GM21423 (cell line): ENCODE data around the gene CFAP119.
"Not testable (repeated sequence)": the region's sequence is repeated elsewhere in the genome, so short reads cannot be mapped to it uniquely, and the experiment has no call there.

Experiments
- ATAC-seq: cut with Tn5 transposase; IDR thresholded peaks from one replicate; pipeline ENCODE4 v1.9.1; 2021; ENCODE audit warnings: mild to moderate bottlenecking, moderate library complexity; ENCODE audit not compliant: unreplicated experiment

CFAP119 gene

DNA sequence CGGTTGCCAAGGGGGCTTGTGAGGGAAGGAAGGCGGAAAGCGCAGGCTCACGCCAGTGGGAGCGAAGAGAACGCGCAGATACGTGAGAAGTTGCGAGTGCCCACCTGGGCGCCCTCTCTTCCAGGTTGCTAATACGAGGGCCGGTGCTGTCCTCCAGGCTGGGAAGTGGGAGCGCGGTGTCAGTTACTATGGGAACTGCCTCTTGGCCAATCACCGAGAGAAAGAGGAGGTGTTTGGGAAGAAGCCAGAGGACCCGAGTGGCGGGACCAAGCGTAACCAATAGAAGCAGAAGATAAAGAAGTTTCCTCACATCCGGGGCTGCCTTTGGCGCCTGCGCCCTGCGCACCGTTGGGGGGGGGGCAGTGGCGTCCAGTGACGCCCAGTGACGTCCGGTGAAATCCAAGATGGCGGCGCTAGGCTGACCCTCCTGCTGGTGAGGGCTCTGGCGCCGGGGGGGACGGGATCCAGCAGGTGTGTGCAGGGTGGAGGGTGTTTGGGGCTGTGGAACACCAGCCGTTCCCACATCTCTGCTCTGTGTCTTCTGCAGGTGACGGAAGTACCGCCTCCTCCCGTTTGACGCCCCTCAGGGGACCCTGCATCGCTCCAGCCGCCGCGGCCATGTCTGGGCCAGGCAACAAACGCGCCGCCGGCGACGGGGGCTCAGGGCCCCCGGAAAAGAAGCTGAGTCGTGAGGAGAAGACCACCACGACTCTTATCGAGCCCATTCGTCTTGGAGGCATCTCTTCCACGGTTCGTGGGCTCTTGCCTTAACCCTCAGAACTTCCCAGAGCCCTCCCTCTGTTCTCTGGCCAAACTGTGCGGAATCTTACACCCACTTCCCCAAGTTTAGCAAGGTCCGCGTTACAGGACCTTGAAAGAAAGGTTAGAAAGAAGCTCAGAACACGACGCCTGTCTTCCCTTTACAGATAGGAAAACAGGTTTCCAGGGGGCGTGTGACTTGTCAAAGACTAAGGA, at the start of gene CFAP119, which contains the start of gene RNF40:
Gene CFAP119, minus strand, starts transcription at position 135 of the 975 bp plus-strand sequence. CDS start 314 bp downstream, outside the sequence.
Gene RNF40, plus strand, starts transcription at position 395 of the 975 bp plus-strand sequence. Its CDS starts 224 bp downstream, at position 619.
- ATAC-seq, result peak; percentile 81

DNA sequence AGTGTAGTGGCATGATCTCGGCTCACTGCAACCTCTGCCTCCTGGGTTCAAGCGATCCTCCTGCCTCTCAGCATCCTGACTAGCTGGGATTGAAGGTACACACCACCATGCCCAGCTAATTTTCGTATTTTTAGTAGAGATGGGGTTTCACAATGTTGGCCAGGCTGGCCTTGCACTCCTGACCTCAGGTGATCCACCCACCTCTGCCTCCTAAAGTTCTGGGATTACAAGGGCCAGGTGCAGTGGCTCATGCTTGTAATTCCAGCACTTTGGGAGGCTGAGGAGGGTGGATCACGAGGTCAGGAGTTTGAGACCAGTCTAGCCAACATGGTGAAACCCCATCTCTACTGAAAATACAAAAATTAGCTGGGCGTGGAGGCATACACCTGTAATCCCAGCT, 47.8 kb upstream of the CFAP119 start:
- ATAC-seq, result not testable (repeated sequence)

DNA sequence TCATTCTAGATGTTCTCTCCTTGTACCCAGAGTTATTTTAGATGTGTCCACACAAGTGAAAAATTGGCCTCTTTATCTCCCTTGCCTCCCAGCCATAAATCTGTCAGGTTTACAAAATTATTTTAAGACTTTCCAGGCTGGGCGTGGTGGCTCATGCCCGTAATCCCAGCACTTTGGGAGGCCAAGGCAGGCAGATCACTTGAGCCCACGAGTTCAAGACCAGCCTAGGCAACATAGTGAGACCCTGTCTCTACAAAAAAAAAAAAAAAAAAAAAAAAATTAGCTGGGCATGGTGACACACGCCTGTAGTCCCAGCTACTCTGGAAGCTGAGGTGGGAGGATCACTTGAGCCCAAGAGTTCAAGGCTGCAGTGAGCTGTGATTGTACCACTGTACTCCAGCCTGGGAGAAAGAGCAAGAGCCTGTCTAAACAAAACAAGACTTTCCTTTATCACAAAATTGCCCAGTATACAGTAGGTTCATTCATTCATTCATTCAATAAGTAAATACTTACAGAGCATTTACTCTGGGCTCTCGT, 47.1 kb upstream of the CFAP119 start:
- not testable (repeated sequence) for ATAC-seq

DNA sequence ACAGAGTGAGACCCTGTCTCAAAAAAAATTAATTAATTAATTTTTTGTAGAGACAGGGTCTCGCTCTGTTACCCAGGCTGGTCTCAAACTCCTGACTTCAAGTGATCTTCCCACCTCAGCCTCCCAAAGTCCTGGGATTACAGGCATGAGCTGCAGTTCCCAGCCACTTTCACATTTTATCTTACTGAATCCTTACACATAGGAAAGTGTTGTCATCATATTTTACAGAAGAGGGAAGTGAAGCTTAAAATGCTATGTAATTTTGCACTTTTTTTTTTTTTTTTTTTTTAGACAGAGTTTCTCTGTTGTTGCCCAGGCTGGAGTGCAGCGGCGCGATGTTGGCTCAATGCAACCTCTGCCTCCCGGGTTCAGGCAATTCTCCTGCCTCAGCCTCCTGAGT, 46.3 kb upstream of the CFAP119 start:
- no peak for ATAC-seq

DNA sequence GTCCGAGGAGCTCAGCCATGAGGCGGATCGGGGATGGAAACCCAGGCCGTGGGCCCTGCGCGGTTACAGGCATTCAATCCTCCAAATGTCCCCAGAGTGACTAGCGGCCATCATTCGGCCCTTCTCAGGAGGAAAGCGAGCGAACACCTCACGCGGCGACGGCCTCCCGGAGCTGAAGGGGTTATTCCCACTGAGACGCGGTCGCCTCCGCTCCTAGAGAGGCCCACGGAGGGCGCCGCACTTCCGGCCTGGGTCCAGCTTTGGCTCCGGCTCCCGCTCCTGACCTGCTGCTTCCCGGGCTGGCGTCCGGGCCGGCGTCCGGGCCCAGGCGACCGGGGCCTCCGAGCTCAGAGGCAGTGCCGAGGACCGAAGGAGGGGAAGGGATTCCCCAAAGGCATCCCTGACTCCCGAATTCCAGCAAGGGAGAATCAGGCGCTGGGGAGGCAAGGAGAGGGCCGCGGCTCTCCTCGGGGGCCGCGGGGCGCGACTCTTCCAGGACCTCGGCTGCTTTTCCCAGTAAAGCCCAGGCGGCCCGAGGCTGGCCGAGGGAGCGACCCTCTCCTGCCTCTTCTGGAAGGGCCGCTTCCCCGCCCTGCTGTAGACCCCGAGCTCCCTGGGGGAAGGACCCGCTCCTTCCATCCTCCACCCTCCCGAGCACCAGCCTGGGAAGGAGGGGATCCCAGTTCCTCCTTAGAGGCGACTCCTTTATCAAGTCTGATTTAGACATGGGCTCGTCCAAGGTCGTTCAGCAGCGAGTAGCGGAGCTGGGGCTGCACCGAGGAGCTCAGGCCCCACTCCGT, 43.7 kb upstream of the CFAP119 start:
- ATAC-seq, result no peak

DNA sequence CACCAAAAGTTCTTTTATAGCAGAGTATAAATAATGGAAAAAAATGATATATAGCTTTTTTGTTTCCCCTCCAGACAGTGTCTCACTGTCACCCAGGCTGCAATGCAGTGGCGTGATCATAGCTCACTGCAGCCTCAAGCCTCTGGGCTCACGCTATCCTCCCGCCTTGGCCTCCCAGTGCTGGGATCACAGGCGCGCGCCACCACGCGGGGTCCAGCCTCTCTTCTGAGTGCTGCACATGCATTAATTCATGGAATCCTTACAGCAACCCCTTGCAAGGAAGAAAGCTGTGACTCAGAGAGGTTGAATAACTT, 43.2 kb upstream of the CFAP119 start:
- no peak for ATAC-seq

DNA sequence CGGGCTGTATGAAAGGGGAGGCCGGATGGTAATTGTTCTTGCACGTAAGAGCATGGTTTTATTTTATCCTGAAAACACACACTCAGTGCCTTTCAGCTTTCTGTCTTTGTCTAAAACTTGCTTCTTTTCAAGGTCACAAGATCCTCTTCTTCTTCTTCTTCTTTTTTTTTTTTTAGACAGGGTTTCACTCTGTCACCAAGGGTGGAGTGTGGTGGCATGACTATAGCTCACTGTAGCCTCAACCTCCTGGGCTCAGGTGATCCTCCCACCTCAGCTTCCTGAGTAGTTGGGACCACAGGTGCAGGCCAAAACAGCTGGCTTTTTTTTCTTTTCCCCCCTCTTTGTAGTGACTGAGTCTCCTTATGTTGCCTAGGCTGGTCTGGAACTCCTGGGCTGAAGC, 41.1 kb upstream of the CFAP119 start:
- ATAC-seq, result no peak

DNA sequence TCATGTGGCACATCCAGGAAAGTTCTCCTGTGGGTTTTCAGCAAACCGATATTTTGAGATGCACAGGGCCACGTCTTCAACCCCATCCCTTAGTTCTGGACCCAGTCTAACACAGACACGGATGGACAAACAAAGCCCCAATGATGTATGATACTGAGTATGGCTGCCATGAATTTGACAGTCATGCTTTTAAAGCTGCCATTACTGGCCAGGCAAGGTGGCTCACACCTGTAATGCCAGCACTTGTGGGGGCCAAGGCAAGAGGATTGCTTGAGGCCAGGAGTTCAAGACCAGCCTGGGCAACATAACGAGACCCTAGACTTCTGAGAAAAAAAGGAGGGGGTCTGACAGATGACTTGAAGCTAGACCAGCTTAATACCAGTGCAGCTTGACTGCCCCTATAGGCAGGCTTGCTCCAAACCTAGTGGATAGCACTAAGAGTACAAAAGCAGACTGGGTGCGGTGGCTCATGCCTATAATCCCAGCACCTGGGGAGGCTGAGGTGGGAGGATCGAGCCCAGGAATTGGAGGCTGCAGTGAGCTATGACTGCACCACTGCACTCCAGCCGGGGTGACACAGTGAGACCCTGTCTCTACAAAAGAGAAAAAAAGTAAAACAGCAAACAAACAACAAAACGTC, 35.9 kb upstream of the CFAP119 start:
- ATAC-seq, result no peak

DNA sequence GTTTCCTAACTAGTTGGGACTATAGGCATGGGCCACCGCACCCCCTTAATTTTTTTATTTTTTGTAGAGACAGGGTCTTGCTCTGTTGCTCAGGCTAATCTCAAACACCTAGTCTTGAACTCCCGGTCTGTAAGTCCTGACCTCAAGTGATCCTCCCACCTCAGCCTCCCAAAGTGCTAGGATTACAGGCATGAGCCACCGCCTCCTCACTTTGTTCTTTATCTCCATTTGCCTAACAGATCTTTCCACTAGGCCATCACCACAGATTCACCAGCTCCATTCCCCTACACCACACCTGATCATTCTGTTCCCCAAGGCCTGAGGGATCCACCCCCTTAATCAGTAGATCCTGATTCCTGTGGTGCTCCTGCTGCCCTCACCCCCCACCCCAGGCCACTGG, 32.8 kb upstream of the CFAP119 start:
- ATAC-seq, result no peak

DNA sequence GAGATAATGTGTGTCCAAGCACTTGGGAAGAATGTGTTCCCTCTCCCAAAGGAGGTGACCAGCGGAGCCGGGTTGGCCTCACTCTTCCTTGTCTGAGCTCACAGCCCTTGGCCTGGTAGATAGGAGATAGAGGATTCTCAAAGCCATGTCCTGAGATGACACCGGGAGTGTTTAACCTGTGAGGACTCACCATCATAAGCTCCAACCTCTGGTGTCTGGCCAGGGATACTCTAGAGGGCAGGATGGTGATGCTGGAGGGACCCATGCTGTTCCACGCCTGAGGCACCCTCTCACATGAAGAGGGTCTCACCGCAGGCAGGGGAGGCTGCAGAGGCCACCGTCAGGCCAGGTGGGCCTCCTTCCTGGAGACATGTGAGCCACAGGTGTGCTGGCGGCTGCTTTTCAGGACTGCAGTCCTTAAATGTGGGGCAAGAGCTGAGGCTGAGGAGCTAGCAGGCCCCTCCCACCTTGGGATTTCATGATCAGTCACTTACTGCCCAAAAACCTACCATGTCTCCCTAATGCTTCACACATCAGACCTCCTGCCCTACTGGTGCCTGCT, 31.7 kb upstream of the CFAP119 start:
- ATAC-seq, result no peak

DNA sequence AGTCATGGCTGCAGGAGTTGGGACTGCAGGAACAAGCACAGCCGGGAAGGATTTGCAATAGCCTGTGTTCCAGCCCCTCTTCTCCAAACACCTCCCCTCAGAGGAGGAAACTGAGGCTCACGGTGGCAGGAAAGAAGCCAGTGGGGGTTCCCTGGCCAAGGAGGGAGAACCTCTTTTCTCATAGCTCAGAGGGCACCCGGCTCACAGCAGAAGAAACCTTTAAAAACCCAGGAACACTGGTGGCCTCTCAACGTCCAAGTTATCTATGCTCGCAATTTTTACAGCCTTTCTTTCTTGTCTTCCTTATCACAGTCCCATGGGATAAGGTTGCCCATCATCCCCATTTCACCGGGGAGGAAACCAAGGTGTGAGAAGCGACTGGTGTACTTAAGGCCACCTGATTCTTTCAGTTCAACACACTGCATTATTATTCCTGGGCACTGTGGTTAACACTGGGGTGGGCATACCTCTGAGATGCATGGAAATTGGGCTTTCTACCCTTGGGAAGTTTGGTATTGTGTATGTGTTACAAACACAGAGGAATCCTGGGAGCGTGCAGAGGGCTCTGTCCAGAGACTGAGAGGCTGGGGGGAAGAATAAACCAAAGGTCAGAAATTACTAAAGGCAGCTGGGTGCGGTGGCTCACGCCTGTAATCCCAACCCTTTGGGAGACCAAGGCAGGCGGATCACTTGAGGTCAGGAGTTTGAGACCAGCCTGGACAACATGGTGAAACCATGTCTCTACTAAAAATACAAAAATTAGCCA, 25.9 kb upstream of the CFAP119 start:
- ATAC-seq, result no peak

DNA sequence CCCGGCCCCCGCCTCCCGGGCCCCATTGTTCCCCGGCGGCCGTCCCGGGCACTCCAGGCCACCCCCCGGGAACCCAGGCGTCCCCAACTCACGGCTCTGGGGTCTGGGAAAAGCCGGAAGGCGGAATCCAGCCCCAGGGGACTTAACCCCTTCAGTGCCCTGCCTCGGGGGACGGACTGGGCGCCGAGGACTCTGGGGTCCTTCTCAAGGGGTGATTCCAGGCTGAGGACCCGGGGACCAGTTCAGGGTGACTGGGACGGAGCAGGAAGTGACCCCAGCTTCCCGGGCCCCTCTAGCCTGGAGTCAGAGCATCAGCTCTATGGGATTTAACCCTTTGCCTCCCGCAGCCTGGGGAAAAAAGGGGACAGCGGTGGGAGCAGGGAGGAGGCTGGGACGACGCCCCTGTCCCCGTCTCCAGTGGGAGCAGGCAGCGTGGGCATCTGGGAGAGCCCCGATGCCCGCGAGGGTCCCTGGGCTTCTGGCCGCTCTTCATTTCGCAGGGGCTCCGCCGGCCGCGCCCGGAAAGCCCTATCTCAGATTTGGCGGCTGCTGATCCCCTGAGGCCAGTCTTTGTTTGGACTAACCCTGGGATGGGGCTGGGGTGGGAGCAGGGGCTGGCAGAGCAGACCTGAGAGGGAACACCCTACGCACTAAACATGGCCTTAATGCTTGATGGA, 25.2 kb upstream of the CFAP119 start, which contains the start of gene ZNF629:
Gene ZNF629, minus strand, starts transcription at position 270 of the 677 bp plus-strand sequence. CDS start 2,723 bp downstream, outside the sequence.
- ATAC-seq, result no peak

DNA sequence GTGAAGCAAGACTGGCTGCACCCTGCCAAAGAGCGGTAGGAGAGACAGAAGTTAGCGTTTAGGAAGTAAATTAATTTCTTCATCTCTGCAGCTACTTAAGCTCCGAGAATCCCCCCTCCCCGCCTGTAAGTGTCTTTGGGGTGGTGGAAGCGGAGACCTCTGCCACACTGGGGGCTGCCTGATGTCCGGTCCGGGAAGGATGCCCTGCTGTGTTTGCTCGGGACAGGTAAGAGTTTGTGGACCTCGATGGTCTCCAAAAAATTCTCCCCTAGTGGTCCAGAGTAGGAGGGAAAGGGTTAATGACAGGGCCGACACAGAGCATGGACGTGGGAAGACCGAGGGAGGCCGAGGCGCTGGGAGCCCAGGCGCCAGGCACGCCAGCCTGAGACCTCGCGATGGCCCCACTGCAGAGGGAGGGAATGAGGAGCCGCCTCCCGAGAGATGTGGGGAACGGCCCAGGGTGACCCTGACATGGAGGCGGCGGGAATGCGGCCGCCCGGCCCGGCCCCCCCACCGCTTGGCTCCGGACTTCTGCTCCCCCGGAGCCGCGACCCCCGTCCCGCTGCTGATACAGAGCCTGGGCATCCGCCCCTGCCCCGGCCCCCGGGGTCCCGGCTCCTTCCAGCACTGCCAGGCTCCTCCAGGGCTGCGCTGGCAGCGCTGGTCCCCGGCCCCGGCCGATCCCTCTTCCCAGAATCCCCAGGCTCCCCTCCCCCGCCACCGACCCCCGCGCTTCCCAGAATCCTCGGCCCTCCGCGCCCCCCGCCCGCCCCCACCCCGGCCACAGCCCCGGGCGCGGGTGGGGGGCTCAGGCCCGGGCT, 24.5 kb upstream of the CFAP119 start:
- no peak for ATAC-seq

DNA sequence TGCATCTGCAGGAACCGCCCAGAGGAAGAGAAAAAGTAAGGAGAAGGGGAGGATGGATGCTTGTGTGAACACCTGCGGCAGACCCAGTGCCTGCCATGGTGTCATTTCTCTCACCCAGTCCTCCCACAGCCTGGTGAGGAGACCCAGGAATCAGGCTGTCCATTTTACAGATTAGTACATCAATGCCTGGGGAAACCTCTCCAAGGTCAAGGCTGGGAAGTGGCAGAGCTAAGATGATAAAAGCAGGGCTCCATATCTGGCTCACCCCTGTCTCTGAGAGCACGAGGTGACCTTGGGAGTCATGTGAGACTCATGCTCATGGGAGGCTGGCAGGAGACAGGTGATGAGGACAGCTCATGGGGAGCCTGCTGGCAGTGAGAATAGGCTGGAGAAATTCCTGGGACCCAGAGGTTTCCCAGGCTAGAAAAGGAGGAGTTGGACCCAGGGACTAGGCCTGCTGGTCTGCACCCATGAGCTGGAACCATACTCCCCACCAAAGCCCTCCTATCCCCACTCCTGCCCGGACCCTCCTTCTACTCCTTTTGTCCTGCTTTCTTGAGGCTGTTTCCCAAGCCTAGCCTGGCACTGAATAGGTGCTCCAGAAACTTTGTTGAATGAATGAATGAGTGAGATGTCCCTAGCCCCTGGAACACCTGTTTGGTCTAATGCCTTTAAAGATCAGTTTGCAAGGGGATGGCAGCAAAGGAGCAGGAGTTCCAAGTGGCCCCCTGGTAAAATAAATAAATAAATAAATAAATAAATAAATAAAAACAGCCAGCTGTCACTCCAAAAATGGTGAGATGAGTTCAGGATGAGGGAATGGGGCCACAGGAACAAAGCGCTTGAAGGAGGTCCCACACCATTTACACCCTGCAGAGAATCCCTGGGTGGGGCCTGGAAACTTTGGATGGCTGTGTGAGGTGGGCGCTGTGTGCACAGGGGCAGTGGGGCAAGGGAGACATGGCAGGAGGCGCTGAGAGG, 23.6 kb upstream of the CFAP119 start:
- no peak for ATAC-seq

DNA sequence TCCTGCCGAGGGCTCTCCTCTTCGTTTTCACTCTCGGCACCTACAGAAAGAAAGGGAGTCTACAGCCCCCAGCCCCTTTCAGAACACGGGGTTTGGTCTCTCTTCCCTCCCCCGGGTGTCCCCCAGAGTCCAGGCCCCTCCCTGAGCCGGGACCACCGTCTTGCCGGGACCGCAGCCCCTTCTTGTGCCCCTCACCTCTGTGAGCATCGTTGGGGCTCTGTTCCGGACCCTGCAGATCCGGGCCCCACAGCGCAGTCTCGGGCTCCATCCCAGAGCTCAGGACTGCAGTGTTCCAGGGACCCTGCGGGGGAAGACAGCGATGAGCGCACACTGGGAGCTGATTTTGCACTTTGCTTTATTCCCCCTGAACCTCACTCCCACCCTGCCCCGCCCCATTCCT, 22.4 kb upstream of the CFAP119 start:
- ATAC-seq, result no peak

DNA sequence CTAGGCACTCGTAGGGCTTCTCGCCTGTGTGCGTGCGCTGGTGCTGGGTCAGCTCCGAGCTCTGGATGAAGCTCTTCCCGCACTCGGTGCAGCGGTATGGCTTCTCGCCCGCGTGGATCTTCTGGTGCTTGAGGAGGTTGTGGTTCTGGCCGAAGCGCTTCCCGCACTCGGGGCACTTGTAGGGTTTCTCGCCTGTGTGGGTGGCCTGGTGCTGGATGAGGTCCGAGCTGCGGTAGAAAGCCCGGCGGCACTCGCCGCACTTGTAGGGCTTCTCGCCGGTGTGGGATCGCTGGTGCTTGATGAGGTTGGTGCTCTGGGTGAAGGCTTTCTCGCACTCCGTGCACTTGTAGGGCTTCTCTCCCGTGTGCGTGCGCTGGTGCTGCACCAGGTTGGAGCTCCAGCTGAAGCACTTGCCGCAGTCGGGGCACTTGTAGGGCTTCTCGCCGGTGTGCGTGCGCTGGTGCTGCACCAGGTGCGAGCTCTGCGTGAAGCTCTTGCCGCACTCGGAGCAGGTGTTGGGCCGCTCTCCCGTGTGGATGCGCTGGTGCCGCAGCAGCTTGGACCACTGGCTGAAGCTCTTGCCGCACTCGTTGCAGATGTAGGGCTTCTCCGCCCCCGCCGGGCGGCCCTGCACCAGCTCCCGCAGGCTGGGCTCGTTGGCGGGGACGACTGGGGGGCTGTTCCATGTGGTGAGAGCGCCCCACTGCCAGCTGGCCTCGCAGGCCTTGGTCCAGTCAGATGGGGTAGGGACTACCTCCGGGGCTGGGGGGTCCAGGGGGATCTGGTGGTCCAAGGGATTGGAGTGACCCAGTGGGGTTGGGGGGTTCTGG, 21.6 kb upstream of the CFAP119 start:
- ATAC-seq, result no peak
